ENCODE results near the gene TMEM26. TPM values are rescaled to one million over a fixed set of nuclear protein-coding genes. Genes with fewer than 3 reads are reported as not detected.
"Not testable (repeated sequence)": the region's sequence is repeated elsewhere in the genome, so short reads cannot be mapped to it uniquely, and the experiment has no call there.

TMEM26 gene
- total RNA-seq, 1 experiment from 2014 or later: not detected

DNA sequence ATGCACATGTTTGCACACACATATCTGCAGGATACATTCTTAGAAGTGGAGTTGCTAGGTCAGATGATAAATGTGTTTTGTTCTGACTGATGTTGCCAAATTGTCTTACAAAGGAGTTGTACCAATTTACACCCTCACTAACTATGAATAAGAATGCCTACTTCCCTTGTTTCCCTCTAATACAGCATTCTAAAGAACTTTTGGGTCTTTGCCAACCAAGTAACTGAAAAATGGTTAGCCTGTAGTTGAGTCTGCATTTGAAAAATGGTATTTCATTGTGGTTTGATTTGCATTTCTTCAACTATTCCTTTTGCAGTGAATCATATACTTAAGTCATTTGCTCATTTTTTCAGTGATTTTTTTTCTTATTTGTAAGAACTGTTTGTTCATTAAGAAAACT is 48.4 kb downstream of the TMEM26 start:
- no peak for DNase-seq (ENCODE audit: low read depth in 1 of 2, low spot score in 2 of 2)
- no peaks in the 10 kb centered on the region for H3K36me3 ChIP-seq
- H3K9me3 ChIP-seq (replicated peaks): no peaks in the 10 kb centered on the region
- H3K27ac ChIP-seq: no peak overlapping the region
- H3K27me3 ChIP-seq (replicated peaks): no peaks in the 10 kb centered on the region
- H3K4me3 ChIP-seq: no peak overlapping the region
- no peaks in the 10 kb centered on the region for H3K4me1 ChIP-seq (replicated peaks)

- Histone ChIP-seq H3K27ac (no peak overlapping the region), H3K4me3 (no peak overlapping the region), H3K36me3 (no peaks in the 10 kb centered on the region), H3K4me1 (replicated peaks) (peaks cover 6% of the 10 kb centered on the region), H3K27me3 (replicated peaks) (no peaks in the 10 kb centered on the region), H3K9me3 (replicated peaks) (no peaks in the 10 kb centered on the region)
- no peak for DNase-seq (ENCODE audit: low read depth in 1 of 2, low spot score in 2 of 2)
Observed at GRCh38 chr10:61400524-61400923, 52.7 kb downstream of the TMEM26 start.

DNA sequence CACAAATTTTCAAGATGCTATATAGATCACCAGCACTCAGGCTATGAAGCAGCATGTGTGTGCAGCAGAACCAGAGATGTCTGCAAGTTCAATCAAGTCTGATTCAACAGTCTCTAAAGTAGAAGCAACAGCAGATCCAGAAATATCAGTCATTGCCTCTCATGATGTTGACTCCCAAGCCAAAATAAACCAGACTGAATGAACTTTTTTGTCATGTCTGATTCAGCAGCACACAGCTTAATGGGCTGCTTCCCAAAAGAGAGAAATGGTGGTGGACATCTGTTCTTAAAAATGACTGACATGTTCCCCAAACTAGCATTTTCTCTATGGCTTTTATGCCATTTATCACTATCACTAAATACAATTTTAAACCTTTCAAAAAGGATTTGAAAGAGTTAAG is 53.8 kb downstream of the TMEM26 start:
- no peak for DNase-seq (ENCODE audit: low read depth in 1 of 2, low spot score in 2 of 2)
- Histone ChIP-seq H3K9me3 (replicated peaks) (no peaks in the 10 kb centered on the region), H3K4me3 (no peak overlapping the region), H3K27me3 (replicated peaks) (no peaks in the 10 kb centered on the region), H3K4me1 (replicated peaks) (peaks cover 6% of the 10 kb centered on the region), H3K36me3 (no peaks in the 10 kb centered on the region), H3K27ac (no peak overlapping the region)

GRCh38 chr10:61398366-61399129 is 54.6 kb downstream of the TMEM26 start:
- DNase-seq (ENCODE audit: low read depth in 1 of 2, low spot score in 2 of 2): no peak
- H3K36me3 ChIP-seq: no peaks in the 10 kb centered on the region
- H3K4me3 ChIP-seq: no peak overlapping the region
- H3K27me3 ChIP-seq (replicated peaks): no peaks in the 10 kb centered on the region
- peaks cover 6% of the 10 kb centered on the region for H3K4me1 ChIP-seq (replicated peaks)
- no peaks in the 10 kb centered on the region for H3K9me3 ChIP-seq (replicated peaks)
- 0 out of 2 replicates have a peak overlapping the region, but pooled peaks have one; percentile 61 for H3K27ac ChIP-seq

- Histone ChIP-seq H3K9me3 (replicated peaks) (no peaks in the 10 kb centered on the region), H3K36me3 (no peaks in the 10 kb centered on the region), H3K27ac (peak overlapping the region; percentile 61), H3K27me3 (replicated peaks) (no peaks in the 10 kb centered on the region), H3K4me3 (peak overlapping the region; percentile 22), H3K4me1 (replicated peaks) (peaks cover 6% of the 10 kb centered on the region)
- peak in 1 of 2 experiments; percentile 43 for DNase-seq (ENCODE audit: low read depth in 1 of 2, low spot score in 2 of 2)
Observed at GRCh38 chr10:61397175-61397986, 55.8 kb downstream of the TMEM26 start.

DNA sequence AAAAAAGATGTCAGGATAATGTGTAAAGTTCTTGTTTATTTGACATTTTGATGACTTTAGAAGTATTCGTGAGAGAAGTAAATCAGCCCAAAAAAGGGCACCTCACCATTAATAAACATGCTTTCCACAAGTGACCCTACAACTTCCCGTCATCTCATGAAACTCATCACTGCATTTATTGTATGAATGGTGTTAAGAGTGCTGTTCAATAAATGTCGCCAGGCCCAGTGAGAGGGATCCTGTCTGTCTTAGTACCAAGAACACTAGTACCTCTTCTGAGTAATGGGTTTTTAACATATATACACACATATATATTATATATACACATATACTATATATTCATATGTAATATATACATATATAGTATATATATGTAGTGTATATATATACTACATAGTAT is 61.9 kb downstream of the TMEM26 start:
- H3K4me1 ChIP-seq (replicated peaks): no peaks in the 10 kb centered on the region
- no peak overlapping the region for H3K27ac ChIP-seq
- no peak overlapping the region for H3K4me3 ChIP-seq
- H3K36me3 ChIP-seq: no peaks in the 10 kb centered on the region
- no peaks in the 10 kb centered on the region for H3K9me3 ChIP-seq (replicated peaks)
- DNase-seq (ENCODE audit: low read depth in 1 of 2, low spot score in 2 of 2): no peak
- H3K27me3 ChIP-seq (replicated peaks): no peaks in the 10 kb centered on the region

- DNase-seq (ENCODE audit: low read depth in 1 of 2, low spot score in 2 of 2): no peak
- Histone ChIP-seq H3K9me3 (replicated peaks) (no peaks in the 10 kb centered on the region), H3K4me1 (replicated peaks) (no peaks in the 10 kb centered on the region), H3K4me3 (no peak overlapping the region), H3K27me3 (replicated peaks) (no peaks in the 10 kb centered on the region), H3K36me3 (no peaks in the 10 kb centered on the region), H3K27ac (no peak overlapping the region)
Observed at GRCh38 chr10:61390851-61391250, 62.3 kb downstream of the TMEM26 start.

- no peaks in the 10 kb centered on the region for H3K9me3 ChIP-seq (replicated peaks)
- no peak for DNase-seq (ENCODE audit: low read depth in 1 of 2, low spot score in 2 of 2)
Observed at GRCh38 chr10:61389887-61390286, 63.3 kb downstream of the TMEM26 start.

DNA sequence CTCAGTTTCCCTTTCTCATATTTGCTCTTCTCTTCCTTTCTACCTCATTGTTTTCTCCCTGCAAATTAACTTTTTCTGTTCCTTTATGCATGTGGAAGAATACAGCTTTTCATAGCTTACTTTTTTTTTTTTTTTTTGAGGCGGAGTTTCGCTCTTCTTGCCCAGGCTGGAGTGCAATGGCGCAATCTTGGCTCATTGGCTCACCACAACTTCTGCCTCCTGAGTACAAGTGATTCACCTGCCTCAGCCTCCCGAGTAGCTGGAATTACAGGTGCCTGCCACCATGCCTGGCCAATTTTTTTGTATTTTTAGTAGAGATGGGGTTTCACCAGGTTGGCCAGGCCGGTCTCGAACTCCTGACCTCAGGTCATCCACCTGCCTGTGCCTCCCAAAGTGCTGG is 64.2 kb downstream of the TMEM26 start:
- not testable (repeated sequence) for H3K36me3 ChIP-seq; H3K4me3 ChIP-seq; H3K27ac ChIP-seq; H3K9me3 ChIP-seq (replicated peaks); DNase-seq (ENCODE audit: low read depth in 1 of 2, low spot score in 2 of 2); H3K4me1 ChIP-seq (replicated peaks); H3K27me3 ChIP-seq (replicated peaks)

More at GRCh38 chr10:61389887-61390286, 63.3 kb downstream of the TMEM26 start:
- Histone ChIP-seq H3K4me3 (no peak overlapping the region), H3K4me1 (replicated peaks) (no peaks in the 10 kb centered on the region), H3K36me3 (no peaks in the 10 kb centered on the region), H3K27me3 (replicated peaks) (no peaks in the 10 kb centered on the region), H3K27ac (no peak overlapping the region)

- Histone ChIP-seq H3K27me3 (replicated peaks) (no peaks in the 10 kb centered on the region), H3K36me3 (no peaks in the 10 kb centered on the region), H3K9me3 (replicated peaks) (peaks cover 4% of the 10 kb centered on the region; the same call in 1 of the 2 replicates), H3K4me3 (no peak overlapping the region), H3K27ac (no peak overlapping the region), H3K4me1 (replicated peaks) (no peaks in the 10 kb centered on the region)
- DNase-seq (ENCODE audit: low read depth in 1 of 2, low spot score in 2 of 2): no peak
Observed at GRCh38 chr10:61385231-61386001, 67.8 kb downstream of the TMEM26 start.

- not testable (repeated sequence) for H3K36me3 ChIP-seq; H3K9me3 ChIP-seq (replicated peaks); H3K27ac ChIP-seq; H3K4me1 ChIP-seq (replicated peaks); H3K4me3 ChIP-seq; H3K27me3 ChIP-seq (replicated peaks); DNase-seq (ENCODE audit: low read depth in 1 of 2, low spot score in 2 of 2)
Observed at GRCh38 chr10:61381153-61381552, 72.0 kb downstream of the TMEM26 start.

DNA sequence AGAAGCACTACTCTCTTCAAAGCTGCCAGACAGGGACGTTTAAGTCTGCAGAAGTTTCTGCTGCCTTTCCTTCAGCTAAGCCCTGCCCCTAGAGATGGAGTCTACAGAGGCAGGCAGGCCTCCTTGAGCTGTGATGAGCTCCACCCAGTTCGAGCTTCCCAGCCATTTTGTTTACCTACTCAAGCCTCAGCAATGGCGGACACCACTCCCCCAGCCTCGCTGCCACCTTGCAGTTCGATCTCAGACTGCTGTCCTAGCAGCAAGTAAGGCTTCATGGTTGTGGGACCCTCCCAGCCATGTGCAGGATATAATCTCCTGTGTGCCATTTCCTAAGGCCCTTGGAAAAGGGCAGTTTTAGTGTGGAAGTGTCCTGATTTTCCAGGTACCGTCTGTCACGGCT is 74.3 kb downstream of the TMEM26 start:
- Histone ChIP-seq H3K4me1 (replicated peaks) (no peaks in the 10 kb centered on the region), H3K4me3 (no peak overlapping the region), H3K9me3 (replicated peaks) (peaks cover 7% of the 10 kb centered on the region; the same call in 1 of the 2 replicates), H3K27me3 (replicated peaks) (no peaks in the 10 kb centered on the region), H3K27ac (no peak overlapping the region), H3K36me3 (no peaks in the 10 kb centered on the region)
- no peak for DNase-seq (ENCODE audit: low read depth in 1 of 2, low spot score in 2 of 2)

DNA sequence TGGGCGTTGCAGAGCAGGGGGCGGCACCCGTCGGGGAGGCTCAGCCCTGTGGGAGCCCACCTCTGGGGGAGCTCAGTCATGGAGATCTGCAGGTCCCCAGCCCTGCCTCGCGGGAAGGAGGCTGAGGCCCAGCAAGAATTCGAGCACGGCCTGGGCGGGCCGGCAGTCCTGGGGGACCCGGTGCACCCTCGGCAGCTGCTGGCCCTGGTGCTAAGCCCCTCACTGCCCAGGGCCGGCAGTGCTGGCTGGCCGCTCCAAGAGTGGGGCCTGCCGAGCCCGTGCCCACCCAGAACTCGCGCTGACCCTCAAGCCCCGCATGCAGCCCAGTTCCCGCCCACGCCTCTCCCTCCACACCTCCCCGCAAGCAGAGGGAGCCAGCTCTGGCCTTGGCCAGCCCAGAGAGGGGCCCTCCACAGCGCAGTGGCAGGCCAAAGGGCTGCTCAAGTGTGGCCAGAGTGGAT is 76.2 kb downstream of the TMEM26 start:
- Histone ChIP-seq H3K4me1 (replicated peaks) (no peaks in the 10 kb centered on the region), H3K27ac (no peak overlapping the region), H3K27me3 (replicated peaks) (no peaks in the 10 kb centered on the region), H3K4me3 (no peak overlapping the region), H3K9me3 (replicated peaks) (peaks cover 3% of the 10 kb centered on the region; the same call in 1 of the 2 replicates), H3K36me3 (no peaks in the 10 kb centered on the region)
- DNase-seq (ENCODE audit: low read depth in 1 of 2, low spot score in 2 of 2): no peak

Measured in SJSA1 (cell line).